Ishikawa (cell line): ENCODE measurements around the gene DTD2.

Experiments used
- CEBPB ChIP-seq: IDR thresholded peaks from 2 replicates; pipeline ENCODE4 v1.6.1; 2012
- CREB1 ChIP-seq: IDR thresholded peaks from 2 replicates; pipeline ENCODE4 v1.6.1; 2012; ENCODE audit warnings: low read depth
- EGR1 ChIP-seq: IDR thresholded peaks from 2 replicates; pipeline ENCODE4 v1.6.1; 2012
- EP300 ChIP-seq: IDR thresholded peaks from 2 replicates; pipeline ENCODE4 v1.6.1; 2012; ENCODE audit warnings: borderline replicate concordance
- FOXM1 ChIP-seq: IDR thresholded peaks from 2 replicates; pipeline ENCODE4 v1.6.1; 2012; ENCODE audit warnings: low read depth, borderline replicate concordance
- NFIC ChIP-seq: IDR thresholded peaks from 2 replicates; pipeline ENCODE4 v1.6.1; 2012
- RAD21 ChIP-seq: IDR thresholded peaks from 2 replicates; pipeline ENCODE4 v1.6.1; 2012; ENCODE audit warnings: low read depth
- TAF1 ChIP-seq: IDR thresholded peaks from 2 replicates; pipeline ENCODE4 v1.6.1; 2012; ENCODE audit warnings: low read depth, mild to moderate bottlenecking
- TCF12 ChIP-seq: IDR thresholded peaks from 2 replicates; pipeline ENCODE4 v1.6.1; 2012; ENCODE audit warnings: low read depth
- TEAD4 ChIP-seq: IDR thresholded peaks from 2 replicates; pipeline ENCODE4 v1.6.1; 2012
- YY1 ChIP-seq: IDR thresholded peaks from 2 replicates; pipeline ENCODE4 v1.6.1; 2012; ENCODE audit warnings: low read depth
- ZBTB7A ChIP-seq: IDR thresholded peaks from 2 replicates; pipeline ENCODE4 v1.6.1; 2012; ENCODE audit warnings: low read depth
- TF ChIP-seq, protein P1 (sequence below): IDR thresholded peaks from 2 replicates; pipeline ENCODE4 v1.6.1; 2012
- TF ChIP-seq, protein P2 (sequence below): IDR thresholded peaks from 2 replicates; pipeline ENCODE4 v1.6.1; 2012; ENCODE audit warnings: low read depth, mild to moderate bottlenecking
- TF ChIP-seq, protein P3 (sequence below): IDR thresholded peaks from 2 replicates; pipeline ENCODE4 v1.6.1; 2012

The DTD2 gene

DNA sequence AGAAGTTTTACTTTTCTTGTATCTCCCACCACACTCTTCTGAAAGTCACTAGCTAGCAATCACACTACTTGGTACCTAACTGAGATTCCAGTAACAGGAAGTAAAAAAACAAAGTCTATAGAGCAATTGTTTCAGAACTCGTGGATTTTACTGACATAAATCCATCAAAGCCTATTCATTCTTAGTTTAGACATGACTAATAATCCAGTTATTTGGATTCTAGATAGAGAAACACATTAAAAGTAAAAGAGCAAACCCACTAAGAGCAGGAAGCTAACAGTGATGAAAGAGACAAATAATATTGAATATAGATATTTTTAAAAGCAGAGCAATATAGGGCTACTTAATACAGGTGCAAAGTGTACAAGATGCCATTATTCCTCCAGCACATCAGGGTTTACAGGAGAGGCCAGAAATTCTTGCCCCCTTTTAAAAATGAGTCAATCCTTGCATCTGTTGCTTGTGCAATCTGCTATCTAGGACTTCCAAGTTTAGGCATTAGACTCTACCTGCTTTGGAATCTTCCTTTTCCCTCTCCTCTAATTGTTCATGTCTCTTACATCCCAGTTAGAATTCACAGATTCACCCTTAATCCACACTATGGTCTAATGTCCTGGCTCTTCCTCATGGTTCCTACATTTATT is 43.0 kb downstream of the DTD2 start:
- TF ChIP-seq TAF1 = no peak
- TF ChIP-seq TCF12 = no peak
- TF ChIP-seq RAD21 = no peak
- TF ChIP-seq ZBTB7A = no peak
- TF ChIP-seq EP300 = no peak
- TF ChIP-seq, protein P1, sequence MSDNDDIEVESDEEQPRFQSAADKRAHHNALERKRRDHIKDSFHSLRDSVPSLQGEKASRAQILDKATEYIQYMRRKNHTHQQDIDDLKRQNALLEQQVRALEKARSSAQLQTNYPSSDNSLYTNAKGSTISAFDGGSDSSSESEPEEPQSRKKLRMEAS = no peak
- TF ChIP-seq EGR1 = no peak
- TF ChIP-seq NFIC = no peak
- TF ChIP-seq YY1 = no peak
- no peak for TF ChIP-seq TEAD4
- TF ChIP-seq, protein P2, sequence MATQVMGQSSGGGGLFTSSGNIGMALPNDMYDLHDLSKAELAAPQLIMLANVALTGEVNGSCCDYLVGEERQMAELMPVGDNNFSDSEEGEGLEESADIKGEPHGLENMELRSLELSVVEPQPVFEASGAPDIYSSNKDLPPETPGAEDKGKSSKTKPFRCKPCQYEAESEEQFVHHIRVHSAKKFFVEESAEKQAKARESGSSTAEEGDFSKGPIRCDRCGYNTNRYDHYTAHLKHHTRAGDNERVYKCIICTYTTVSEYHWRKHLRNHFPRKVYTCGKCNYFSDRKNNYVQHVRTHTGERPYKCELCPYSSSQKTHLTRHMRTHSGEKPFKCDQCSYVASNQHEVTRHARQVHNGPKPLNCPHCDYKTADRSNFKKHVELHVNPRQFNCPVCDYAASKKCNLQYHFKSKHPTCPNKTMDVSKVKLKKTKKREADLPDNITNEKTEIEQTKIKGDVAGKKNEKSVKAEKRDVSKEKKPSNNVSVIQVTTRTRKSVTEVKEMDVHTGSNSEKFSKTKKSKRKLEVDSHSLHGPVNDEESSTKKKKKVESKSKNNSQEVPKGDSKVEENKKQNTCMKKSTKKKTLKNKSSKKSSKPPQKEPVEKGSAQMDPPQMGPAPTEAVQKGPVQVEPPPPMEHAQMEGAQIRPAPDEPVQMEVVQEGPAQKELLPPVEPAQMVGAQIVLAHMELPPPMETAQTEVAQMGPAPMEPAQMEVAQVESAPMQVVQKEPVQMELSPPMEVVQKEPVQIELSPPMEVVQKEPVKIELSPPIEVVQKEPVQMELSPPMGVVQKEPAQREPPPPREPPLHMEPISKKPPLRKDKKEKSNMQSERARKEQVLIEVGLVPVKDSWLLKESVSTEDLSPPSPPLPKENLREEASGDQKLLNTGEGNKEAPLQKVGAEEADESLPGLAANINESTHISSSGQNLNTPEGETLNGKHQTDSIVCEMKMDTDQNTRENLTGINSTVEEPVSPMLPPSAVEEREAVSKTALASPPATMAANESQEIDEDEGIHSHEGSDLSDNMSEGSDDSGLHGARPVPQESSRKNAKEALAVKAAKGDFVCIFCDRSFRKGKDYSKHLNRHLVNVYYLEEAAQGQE = no peak
- TF ChIP-seq, protein P3, sequence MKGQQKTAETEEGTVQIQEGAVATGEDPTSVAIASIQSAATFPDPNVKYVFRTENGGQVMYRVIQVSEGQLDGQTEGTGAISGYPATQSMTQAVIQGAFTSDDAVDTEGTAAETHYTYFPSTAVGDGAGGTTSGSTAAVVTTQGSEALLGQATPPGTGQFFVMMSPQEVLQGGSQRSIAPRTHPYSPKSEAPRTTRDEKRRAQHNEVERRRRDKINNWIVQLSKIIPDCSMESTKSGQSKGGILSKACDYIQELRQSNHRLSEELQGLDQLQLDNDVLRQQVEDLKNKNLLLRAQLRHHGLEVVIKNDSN = no peak
- no peak for TF ChIP-seq FOXM1
- no peak for TF ChIP-seq CREB1
- TF ChIP-seq CEBPB = no peak

DNA sequence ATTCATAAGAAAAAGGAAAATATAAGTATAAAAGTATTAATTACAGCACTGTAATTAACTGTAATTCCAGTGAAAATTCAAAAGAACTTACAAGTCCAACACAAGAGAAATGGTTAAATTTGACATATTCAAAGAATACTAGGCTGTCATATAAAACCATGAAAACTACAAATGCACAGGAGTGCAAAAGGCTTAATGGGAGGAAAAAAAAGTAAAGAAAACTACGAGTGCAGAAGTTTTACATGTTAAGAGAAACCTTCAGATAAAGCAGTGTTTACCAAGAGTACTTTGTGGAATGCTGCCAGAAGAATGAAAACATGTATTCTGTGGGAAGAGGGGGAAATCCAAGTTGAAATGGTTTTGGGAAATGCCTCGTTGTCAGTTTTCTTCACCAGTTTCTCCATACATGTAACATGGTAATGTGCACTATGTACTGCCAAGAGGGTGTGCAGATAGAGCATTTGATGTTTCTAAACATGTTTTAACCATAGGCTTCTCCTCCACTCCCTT is 46.0 kb downstream of the DTD2 start:
- TF ChIP-seq EP300 (no peak), CREB1 (no peak), EGR1 (no peak), RAD21 (no peak), TEAD4 (no peak), ZBTB7A (no peak), TCF12 (no peak), YY1 (no peak), FOXM1 (no peak), CEBPB (no peak), TAF1 (no peak), NFIC (no peak)
- TF ChIP-seq, protein P3 = no peak
- TF ChIP-seq, protein P1 = no peak
- TF ChIP-seq, protein P2 = no peak

DNA sequence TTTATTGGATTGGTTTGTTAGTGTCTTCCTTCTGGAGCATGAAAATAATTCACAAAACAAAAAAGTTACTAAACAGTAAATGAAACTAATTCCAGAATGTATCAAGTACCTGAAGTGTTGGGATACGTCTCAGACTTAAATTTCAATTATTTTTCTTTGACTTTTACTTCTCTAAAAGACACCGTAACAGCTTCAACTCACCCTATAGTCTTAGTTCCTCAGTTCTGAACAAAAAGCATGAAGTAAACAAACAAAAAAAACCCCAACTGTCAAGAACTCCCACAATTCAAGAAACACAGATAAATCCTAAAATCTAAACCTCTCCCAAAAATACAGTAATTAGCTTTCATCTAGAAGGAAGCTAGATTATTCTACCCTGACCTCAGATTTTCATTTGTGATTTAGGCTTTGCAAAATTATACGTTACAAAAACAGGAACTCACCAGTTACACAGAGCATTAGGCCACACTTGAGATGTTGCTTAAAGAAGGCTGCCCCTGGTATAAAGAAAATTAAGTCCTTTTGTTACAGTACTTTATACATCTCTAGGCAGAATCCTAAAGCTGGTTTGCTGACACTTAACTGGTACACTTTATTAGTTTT is 47.2 kb downstream of the DTD2 start:
- TF ChIP-seq YY1 (no peak), TCF12 (no peak), CREB1 (no peak), ZBTB7A (no peak), NFIC (no peak), EP300 (no peak), TAF1 (no peak), FOXM1 (no peak), TEAD4 (no peak), EGR1 (no peak), RAD21 (no peak)
- TF ChIP-seq, protein P1 = no peak
- TF ChIP-seq, protein P2 = no peak
- TF ChIP-seq, protein P3 = no peak
